H1 (cell line): Measurements from ENCODE around the gene PIK3C2G. TPM values are rescaled to one million over a fixed set of nuclear protein-coding genes. Genes with fewer than 3 reads are reported as not detected.

ENCODE experiments used
- CBX8 ChIP-seq: fragments of 300-800, 300-1000 bp; sonication (generic); IDR thresholded peaks from 2 replicates; pipeline ENCODE4 v1.7.1; 2016; ENCODE audit warnings: low read depth, low read length, borderline replicate concordance
- CTBP2 ChIP-seq: IDR thresholded peaks from 2 replicates; pipeline ENCODE4 v1.7.0; 2011; ENCODE audit warnings: borderline replicate concordance, mild to moderate bottlenecking, moderate library complexity, mixed read lengths, low read length; ENCODE audit not compliant: insufficient read depth, insufficient read length
- JUND ChIP-seq: IDR thresholded peaks from 2 replicates; pipeline ENCODE4 v1.6.1; 2011; ENCODE audit warnings: mild to moderate bottlenecking, improper control_type of control experiment, low read length
- RXRA ChIP-seq: IDR thresholded peaks from 2 replicates; pipeline ENCODE4 v1.6.1; 2011; ENCODE audit warnings: low read depth, mild to moderate bottlenecking, low read length, moderate library complexity; ENCODE audit not compliant: insufficient read depth
- SIRT6 ChIP-seq: IDR thresholded peaks from one replicate; pipeline ENCODE4 v1.7.1; 2012; ENCODE audit warnings: low read length, inconsistent platforms
- polyA plus RNA-seq, 7 experiments: library from polyadenylated mRNA; depleted of rRNA in 3 of 7; stranded (reverse) in 5 of 7; unstranded in 2 of 7; fragments of >200 nt in 5 of 7; fragments of 200-250 nt in 2 of 7; gene quantifications; 1 replicate in 5 of 7; 2 replicates in 1 of 7; 4 replicates in 1 of 7; pipeline versions ENCODE4 v1.2.1 to v1.2.3, GENCODE V29; 2011 to 2013; ENCODE audit warnings: missing spikeins in 2 of 7, mixed read lengths in 2 of 7
- total RNA-seq: library from RNA; stranded (reverse); fragmentation: NEBNext Ultra II Directional; extraction: Animal tissue kit (Norgen Biotek cat#: 25700); gene quantifications from 2 replicates; pipeline ENCODE4 v1.2.1, GENCODE V29; 2021
- TF ChIP-seq, protein P1 (sequence below): fragments of 300-600 bp; sonication (generic); IDR thresholded peaks from 2 replicates; pipeline ENCODE4 v1.7.1; 2012; ENCODE audit warnings: low read length, moderate library complexity, mild to moderate bottlenecking, inconsistent platforms; ENCODE audit not compliant: insufficient replicate concordance

Gene PIK3C2G
- total and polyA plus RNA-seq, 2 of the 8 experiments (the other 6 are each of a cell fraction or from before 2014, with no cell fraction given) = not detected

DNA sequence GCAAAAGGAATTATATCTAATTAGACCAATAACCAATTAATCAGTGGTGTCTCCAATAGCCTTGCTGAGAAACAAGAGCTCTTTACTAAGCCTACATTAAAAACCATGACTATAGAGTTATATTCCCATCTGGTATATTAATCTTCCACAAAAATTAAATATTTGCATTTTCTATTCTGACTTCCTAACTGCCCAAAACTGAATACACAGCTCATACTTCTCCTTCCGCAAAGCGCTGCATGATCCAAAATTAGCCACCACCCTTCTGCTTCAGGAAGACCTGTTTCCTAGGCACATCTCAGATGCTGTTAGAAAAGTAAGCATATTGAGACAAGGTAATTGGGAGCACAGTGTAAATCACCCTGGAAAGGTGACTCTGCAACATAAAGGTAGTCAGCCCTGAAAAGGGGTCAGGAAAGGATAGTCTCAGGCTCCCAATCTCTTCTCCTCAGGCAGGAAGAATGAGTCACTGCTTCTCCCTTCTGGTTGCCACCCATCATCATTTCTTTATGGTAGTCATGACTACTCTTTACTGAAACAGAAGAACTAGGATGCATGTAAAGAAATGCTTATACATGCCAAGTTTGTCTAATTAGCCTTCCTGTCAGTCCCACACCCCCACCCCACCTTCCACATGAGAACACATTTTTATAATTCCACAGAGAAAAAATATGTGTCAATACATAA is 422.2 kb downstream of the PIK3C2G start (continued):
- TF ChIP-seq, protein P1, sequence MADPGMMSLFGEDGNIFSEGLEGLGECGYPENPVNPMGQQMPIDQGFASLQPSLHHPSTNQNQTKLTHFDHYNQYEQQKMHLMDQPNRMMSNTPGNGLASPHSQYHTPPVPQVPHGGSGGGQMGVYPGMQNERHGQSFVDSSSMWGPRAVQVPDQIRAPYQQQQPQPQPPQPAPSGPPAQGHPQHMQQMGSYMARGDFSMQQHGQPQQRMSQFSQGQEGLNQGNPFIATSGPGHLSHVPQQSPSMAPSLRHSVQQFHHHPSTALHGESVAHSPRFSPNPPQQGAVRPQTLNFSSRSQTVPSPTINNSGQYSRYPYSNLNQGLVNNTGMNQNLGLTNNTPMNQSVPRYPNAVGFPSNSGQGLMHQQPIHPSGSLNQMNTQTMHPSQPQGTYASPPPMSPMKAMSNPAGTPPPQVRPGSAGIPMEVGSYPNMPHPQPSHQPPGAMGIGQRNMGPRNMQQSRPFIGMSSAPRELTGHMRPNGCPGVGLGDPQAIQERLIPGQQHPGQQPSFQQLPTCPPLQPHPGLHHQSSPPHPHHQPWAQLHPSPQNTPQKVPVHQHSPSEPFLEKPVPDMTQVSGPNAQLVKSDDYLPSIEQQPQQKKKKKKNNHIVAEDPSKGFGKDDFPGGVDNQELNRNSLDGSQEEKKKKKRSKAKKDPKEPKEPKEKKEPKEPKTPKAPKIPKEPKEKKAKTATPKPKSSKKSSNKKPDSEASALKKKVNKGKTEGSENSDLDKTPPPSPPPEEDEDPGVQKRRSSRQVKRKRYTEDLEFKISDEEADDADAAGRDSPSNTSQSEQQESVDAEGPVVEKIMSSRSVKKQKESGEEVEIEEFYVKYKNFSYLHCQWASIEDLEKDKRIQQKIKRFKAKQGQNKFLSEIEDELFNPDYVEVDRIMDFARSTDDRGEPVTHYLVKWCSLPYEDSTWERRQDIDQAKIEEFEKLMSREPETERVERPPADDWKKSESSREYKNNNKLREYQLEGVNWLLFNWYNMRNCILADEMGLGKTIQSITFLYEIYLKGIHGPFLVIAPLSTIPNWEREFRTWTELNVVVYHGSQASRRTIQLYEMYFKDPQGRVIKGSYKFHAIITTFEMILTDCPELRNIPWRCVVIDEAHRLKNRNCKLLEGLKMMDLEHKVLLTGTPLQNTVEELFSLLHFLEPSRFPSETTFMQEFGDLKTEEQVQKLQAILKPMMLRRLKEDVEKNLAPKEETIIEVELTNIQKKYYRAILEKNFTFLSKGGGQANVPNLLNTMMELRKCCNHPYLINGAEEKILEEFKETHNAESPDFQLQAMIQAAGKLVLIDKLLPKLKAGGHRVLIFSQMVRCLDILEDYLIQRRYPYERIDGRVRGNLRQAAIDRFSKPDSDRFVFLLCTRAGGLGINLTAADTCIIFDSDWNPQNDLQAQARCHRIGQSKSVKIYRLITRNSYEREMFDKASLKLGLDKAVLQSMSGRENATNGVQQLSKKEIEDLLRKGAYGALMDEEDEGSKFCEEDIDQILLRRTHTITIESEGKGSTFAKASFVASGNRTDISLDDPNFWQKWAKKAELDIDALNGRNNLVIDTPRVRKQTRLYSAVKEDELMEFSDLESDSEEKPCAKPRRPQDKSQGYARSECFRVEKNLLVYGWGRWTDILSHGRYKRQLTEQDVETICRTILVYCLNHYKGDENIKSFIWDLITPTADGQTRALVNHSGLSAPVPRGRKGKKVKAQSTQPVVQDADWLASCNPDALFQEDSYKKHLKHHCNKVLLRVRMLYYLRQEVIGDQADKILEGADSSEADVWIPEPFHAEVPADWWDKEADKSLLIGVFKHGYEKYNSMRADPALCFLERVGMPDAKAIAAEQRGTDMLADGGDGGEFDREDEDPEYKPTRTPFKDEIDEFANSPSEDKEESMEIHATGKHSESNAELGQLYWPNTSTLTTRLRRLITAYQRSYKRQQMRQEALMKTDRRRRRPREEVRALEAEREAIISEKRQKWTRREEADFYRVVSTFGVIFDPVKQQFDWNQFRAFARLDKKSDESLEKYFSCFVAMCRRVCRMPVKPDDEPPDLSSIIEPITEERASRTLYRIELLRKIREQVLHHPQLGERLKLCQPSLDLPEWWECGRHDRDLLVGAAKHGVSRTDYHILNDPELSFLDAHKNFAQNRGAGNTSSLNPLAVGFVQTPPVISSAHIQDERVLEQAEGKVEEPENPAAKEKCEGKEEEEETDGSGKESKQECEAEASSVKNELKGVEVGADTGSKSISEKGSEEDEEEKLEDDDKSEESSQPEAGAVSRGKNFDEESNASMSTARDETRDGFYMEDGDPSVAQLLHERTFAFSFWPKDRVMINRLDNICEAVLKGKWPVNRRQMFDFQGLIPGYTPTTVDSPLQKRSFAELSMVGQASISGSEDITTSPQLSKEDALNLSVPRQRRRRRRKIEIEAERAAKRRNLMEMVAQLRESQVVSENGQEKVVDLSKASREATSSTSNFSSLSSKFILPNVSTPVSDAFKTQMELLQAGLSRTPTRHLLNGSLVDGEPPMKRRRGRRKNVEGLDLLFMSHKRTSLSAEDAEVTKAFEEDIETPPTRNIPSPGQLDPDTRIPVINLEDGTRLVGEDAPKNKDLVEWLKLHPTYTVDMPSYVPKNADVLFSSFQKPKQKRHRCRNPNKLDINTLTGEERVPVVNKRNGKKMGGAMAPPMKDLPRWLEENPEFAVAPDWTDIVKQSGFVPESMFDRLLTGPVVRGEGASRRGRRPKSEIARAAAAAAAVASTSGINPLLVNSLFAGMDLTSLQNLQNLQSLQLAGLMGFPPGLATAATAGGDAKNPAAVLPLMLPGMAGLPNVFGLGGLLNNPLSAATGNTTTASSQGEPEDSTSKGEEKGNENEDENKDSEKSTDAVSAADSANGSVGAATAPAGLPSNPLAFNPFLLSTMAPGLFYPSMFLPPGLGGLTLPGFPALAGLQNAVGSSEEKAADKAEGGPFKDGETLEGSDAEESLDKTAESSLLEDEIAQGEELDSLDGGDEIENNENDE = no peak
- TF ChIP-seq JUND = no peak
- no peak for TF ChIP-seq CBX8
- TF ChIP-seq SIRT6 = no peak
- no peak for TF ChIP-seq CTBP2
- no peak for TF ChIP-seq RXRA
